Spleen (tissue), 7 donors: ENCODE data around the gene LCNL1.

ENCODE experiments used
- POLR2A ChIP-seq, 3 donors: fragments of 450-650 bp; IDR thresholded peaks; one replicate each; pipeline ENCODE4 v1.5.1; 2017; ENCODE audit warnings: antibody characterized with exemption in 3 of 3, mild to moderate bottlenecking in 1 of 3
- POLR2AphosphoS5 ChIP-seq, 3 donors: sonication (generic); formaldehyde crosslinking; IDR thresholded peaks; one replicate each; pipeline ENCODE4 v1.5.1; 2017; ENCODE audit warnings: antibody characterized with exemption in 3 of 3
- TF ChIP-seq, protein P1 (sequence below), 11 experiments: fragments of 200-600 bp in 7 of 11; fragments of 450-650 bp in 4 of 11; sonication (generic) in 4 of 11; IDR thresholded peaks in 8 of 11; conservative IDR thresholded peaks in 3 of 11; 1 replicate in 7 of 11; 2 replicates in 4 of 11; pipeline versions ENCODE4 v1.4.0 to v1.8.0; 2016 to 2021; ENCODE audit warnings: antibody characterized with exemption in 11 of 11, inconsistent platforms in 4 of 11, mild to moderate bottlenecking in 1 of 11
- donor health status: DM: no; HTN: no; CAD: no; lungs with moderate emphysema.
- donor health status: DM: no; HTN: no; CAD: no.
- donor health status: DM: no; HTN: no; CAD: no.

DNA sequence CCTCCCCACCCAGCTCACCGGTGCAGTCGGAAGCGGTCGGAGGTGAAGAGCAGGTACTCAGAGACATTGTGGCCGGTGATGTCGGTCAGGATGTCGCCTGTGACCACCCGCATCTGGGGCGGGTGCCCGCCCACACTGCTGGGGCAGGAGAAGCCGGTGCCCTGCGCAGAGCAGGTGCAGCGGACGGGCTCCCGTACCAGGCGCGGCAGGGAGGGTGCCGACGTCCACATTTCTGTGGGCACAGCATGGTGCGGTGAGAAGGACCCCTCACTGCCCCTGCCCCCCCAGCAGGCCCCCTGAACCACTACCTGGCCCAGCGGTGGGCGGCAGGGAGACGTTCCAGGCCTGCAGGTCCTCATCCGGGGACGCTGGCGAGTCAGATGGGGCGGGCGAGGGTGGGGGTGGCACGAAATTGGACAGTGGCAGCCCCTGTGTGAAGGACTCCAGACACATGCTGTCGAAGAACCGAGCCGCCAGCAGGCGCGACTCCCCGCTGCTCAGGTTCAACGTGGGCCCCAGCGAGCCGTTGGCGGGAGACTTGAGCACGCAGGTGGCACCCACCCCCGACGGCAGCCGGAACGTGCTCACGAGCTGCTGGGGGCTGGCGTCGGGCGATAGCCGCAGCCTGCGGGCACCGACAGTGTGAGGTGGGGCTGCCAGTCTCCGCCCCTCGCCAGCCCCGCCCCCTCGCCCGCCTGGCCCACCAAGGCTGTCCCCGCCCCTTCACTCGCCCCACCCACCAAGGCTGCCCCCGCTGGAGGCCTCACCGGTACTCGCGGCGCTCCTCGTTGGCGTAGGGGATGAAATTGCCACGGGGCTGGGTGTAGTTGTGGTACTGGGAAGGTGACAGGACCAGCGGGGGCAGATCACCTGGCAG, 30.1 kb downstream of the LCNL1 start:
- TF ChIP-seq, protein P1, sequence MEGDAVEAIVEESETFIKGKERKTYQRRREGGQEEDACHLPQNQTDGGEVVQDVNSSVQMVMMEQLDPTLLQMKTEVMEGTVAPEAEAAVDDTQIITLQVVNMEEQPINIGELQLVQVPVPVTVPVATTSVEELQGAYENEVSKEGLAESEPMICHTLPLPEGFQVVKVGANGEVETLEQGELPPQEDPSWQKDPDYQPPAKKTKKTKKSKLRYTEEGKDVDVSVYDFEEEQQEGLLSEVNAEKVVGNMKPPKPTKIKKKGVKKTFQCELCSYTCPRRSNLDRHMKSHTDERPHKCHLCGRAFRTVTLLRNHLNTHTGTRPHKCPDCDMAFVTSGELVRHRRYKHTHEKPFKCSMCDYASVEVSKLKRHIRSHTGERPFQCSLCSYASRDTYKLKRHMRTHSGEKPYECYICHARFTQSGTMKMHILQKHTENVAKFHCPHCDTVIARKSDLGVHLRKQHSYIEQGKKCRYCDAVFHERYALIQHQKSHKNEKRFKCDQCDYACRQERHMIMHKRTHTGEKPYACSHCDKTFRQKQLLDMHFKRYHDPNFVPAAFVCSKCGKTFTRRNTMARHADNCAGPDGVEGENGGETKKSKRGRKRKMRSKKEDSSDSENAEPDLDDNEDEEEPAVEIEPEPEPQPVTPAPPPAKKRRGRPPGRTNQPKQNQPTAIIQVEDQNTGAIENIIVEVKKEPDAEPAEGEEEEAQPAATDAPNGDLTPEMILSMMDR (IDR thresholded peaks at IDR 0.05 in 8 of 11, conservative IDR thresholded peaks at IDR 0.05 in 3 of 11): no peak
- TF ChIP-seq POLR2AphosphoS5 (IDR thresholded peaks at IDR 0.05) (no peak), POLR2A (IDR thresholded peaks at IDR 0.05) (no peak)
